H1 (cell line): ENCODE data around the gene CLRN2. TPM values are rescaled to one million over a fixed set of nuclear protein-coding genes. Genes with fewer than 3 reads are reported as not detected.

Source experiments
- ATF3 ChIP-seq: IDR thresholded peaks from 2 replicates; pipeline ENCODE4 v1.6.1; 2011; ENCODE audit warnings: low read depth, mild to moderate bottlenecking, low read length; ENCODE audit not compliant: insufficient read depth
- CBX5 ChIP-seq: fragments of 300-800, 300-1000 bp; sonication (generic); IDR thresholded peaks from 2 replicates; pipeline ENCODE4 v1.7.1; 2016; ENCODE audit warnings: antibody characterized with exemption, low read length, low read depth
- CHD2 ChIP-seq: IDR thresholded peaks from 2 replicates; pipeline ENCODE4 v1.6.1; 2012; ENCODE audit warnings: low read length, improper control_type of control experiment
- CHD7 ChIP-seq: fragments of 300-600 bp; sonication (generic); IDR thresholded peaks from 2 replicates; pipeline ENCODE4 v1.7.1; 2012; ENCODE audit warnings: low read length, moderate library complexity, mild to moderate bottlenecking, inconsistent platforms; ENCODE audit not compliant: insufficient replicate concordance
- JUN ChIP-seq: IDR thresholded peaks from 2 replicates; pipeline ENCODE4 v1.6.1; 2011; ENCODE audit warnings: low read depth, mild to moderate bottlenecking, improper control_type of control experiment, low read length
- KDM1A ChIP-seq: fragments of 200-600, 300-600 bp; sonication (generic); IDR thresholded peaks from 2 replicates; pipeline ENCODE4 v1.7.1; 2016; ENCODE audit warnings: mild to moderate bottlenecking, low read length, borderline replicate concordance
- TAF1 ChIP-seq: IDR thresholded peaks from 2 replicates; pipeline ENCODE4 v1.6.1; 2011; ENCODE audit warnings: mild to moderate bottlenecking, low read depth, low read length
- polyA plus RNA-seq, 7 experiments: library from polyadenylated mRNA; depleted of rRNA in 3 of 7; stranded (reverse) in 5 of 7; unstranded in 2 of 7; fragments of >200 nt in 5 of 7; fragments of 200-250 nt in 2 of 7; gene quantifications; 1 replicate in 5 of 7; 2 replicates in 1 of 7; 4 replicates in 1 of 7; pipeline versions ENCODE4 v1.2.1 to v1.2.3, GENCODE V29; 2011 to 2013; ENCODE audit warnings: missing spikeins in 2 of 7, mixed read lengths in 2 of 7
- total RNA-seq: library from RNA; stranded (reverse); fragmentation: NEBNext Ultra II Directional; extraction: Animal tissue kit (Norgen Biotek cat#: 25700); gene quantifications from 2 replicates; pipeline ENCODE4 v1.2.1, GENCODE V29; 2021
- TF ChIP-seq, protein P1 (sequence below): IDR thresholded peaks from 2 replicates; pipeline ENCODE4 v1.6.1; 2012; ENCODE audit warnings: low read length, inconsistent platforms

CLRN2 gene
- total and polyA plus RNA-seq, 2 of the 8 experiments (the other 6 are each of a cell fraction or from before 2014, with no cell fraction given), result not detected

- TF ChIP-seq CHD7 (no peak), JUN (no peak), ATF3 (no peak), TAF1 (no peak), CBX5 (no peak), CHD2 (no peak), KDM1A (no peak)
- TF ChIP-seq, protein P1, sequence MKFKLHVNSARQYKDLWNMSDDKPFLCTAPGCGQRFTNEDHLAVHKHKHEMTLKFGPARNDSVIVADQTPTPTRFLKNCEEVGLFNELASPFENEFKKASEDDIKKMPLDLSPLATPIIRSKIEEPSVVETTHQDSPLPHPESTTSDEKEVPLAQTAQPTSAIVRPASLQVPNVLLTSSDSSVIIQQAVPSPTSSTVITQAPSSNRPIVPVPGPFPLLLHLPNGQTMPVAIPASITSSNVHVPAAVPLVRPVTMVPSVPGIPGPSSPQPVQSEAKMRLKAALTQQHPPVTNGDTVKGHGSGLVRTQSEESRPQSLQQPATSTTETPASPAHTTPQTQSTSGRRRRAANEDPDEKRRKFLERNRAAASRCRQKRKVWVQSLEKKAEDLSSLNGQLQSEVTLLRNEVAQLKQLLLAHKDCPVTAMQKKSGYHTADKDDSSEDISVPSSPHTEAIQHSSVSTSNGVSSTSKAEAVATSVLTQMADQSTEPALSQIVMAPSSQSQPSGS, result no peak
Measured at GRCh38 chr4:17526695-17527477, 11.9 kb downstream of the CLRN2 start (continued).
